DMS114 treated with DMSO at 0.1 percent for 48 hours (cell line): ENCODE data around the gene FIBIN.
A peak's percentile ranks its signal among the peaks of the same experiment; 100 is the strongest.

Experiments used
- DNase-seq: peaks from one replicate; lab custom pipeline; 2025; ENCODE audit not compliant: unreplicated experiment; lab: John Stamatoyannopoulos, UW

FIBIN gene

DNA sequence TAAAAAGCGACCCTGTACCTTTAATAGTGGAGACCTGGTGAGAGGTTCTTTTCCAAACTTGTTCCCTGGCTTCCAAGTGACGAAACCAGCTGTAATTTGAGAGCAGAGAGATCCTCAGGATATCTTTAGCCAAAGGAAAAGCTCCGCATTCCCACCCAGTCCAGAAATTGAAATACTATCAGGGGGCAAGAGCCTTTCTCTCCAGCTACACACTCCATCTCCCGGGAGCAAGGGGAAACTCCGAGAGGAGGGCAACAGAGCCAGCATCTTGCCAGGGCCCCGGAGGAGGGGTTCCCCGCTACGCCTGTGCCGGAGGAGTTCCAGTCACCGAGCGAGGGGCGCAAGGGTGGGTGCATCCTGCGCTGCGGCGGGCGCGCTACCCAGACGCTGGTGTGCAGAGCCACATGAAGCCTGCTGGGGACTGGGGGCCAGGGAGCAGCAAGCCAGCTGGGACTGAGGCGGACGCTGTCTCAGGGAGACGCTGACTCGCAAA lies at the start of gene FIBIN:
FIBIN (plus strand) TSS at position 148 of the 493 bp plus-strand sequence. CDS start 415 bp downstream, outside the sequence.
- DNase-seq, result no peak

DNA sequence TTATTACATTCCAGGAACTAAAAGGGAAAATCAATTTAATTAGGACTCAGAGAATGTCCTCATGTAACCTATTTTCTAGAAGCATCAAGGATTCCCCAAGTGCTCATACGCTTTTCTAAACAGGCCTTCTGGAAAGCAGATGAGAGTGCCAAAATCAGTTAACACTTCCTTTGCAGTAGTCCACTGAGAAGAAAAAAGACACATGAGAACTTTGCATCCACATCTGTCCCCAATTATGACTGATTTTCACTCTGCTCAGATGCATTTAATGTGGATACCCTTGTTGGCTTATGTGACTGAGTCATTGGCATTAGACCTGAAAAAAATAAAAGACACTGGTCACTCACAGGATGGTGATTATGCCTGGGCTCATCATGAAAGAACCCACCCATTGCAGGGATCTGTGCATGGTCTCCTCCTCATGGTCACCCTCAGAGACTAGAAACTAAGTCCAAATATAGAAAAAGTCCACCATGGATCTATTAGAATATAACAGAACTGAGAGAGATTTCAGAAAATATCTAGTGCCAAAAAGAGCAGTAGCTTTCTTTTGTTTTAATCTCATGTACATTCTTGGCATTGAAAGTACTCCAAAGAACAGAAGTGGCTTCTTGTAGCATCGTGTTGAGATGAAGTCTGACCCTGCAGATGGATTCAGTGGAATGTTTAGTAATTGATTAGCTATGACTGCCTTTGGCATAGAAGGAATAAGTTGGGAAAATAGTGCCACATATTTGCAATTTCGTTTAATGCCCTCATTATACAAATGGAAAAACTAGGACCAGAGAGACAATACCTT lies 48.8 kb upstream of the FIBIN start:
- DNase-seq, result no peak

DNA sequence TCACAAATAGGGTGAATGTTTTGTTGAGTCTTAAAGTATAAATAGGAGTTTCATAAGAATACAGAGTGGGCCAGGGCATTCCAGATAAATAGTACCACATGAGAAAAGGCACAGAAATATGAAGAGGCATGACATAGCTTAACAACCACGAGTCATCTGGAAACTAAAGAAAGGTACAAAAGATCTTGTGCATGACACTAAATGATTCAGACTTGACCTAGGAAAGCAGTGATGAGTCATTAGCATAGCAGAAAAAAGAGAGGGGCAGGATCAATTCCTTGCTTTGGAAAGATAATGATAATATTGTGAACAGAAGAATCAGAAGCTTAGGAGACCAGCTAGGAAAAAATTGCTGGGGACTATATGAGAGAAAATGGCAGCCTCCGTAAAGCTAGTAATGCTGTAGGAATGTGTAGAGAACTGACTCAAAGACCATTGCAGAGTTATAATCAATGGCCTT lies 47.6 kb upstream of the FIBIN start:
- DNase-seq, result no peak

DNA sequence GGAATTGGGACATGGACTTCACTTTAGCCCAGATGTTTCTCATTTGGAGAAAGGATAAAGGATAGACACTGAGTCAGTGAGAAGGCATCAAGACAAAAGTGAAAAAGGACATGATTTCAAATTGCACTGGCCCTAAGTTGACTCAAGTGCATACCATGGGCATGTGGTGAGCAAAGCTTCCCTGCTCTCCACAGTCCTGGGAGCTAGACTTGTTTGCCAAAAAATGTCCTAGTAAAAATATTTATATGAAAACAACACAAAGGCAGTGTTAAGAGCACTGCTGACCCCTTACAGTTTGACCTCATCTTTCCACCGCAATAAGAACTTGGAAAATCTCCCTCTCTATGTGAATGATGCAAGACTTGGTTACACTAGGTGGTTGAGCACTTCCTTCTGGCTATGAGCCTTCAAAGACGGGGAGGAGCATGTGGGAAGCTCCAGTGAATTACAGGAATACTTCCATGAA lies 46.5 kb upstream of the FIBIN start:
- DNase-seq, result no peak

DNA sequence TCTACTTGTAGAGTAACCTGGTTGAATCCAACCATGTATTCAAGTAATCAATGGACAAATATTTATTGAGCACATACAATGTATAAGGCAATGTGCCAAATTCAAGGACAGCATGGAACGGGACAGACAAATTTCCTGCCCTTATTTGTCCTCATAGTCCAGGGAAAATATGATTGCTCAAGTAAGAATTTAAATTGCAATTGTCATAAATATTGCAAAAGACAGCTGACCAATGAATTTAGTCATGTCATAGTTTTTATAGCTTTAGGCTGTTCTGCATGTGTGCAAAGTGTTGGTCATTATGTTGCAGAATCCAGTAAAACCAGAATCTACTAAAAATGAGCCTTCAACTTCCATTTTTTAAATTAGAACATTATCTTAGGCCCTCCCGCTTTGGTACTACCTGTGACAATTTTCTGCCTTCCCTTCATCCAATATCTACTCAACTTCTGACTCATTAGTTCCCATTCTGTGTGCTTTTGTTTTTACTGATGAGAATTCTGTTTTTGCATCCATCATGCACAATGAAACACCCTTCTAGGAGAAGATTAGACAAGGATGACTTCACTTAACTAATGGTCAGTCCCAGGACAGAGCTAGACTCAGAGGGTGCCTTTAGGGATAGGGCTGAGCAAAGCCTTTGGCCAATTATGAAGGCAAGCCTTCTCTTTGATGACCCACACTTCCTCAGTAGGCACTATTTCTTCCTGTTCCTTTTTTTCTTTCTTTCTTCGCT lies 45.8 kb upstream of the FIBIN start:
- no peak for DNase-seq

DNA sequence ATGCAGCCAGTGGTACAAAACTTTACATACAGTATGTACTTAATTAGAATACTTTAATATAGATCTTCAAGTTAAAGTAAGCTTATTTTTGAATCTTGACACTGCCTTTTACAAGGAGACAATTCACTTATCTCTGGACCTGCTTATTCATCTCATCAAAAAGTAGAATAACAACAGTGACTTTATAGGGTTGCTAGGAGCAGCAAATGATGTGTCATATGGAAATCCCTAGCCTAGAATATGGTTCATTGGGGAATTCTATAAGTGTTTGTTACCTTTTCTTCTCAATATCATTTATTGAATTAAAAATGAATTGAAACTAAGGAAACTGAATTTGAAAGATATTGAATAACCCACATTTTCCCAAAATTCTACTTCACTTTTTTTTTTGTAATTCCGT lies 45.0 kb upstream of the FIBIN start:
- no peak for DNase-seq

DNA sequence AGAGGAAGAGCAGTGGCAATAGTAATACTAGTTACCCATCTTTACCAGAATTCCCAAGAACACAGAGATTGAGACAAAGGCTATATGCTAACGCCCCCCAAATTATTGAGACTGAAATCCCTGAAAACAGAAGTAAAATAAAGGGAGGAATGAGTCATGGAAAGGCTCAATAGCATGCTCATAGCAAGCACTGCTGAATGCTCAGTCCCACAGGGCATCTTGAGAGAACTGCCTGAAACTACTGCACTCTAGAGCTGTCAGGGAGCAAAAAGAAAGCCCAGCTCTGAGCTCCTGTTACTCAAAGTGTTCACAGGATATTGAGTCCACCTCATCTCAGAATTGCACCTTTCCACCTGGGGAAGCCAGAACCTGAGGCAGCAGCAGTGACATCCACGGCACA lies 44.1 kb upstream of the FIBIN start:
- no peak for DNase-seq

DNA sequence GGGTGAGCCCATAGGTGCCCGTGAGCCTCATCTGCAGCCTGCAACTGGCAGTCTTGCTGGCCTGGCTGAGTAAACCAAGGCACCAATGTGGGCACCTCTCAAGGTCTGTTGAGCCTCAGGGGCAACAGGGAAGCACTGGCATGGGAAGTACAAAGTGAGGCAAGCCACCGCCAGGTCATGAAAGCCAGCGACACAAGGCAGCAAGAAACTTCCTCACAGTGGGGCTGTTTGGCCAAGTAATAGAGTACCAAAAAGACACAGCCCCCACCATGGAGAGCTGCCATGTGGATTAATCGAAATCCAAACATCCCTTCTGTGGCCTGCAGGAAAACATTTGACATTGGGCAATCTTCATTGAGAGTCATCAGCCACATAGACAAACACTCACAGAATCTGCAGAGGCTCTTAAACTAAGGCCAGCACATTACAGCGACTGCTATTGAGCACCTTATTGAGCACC lies 43.6 kb upstream of the FIBIN start:
- no peak for DNase-seq

DNA sequence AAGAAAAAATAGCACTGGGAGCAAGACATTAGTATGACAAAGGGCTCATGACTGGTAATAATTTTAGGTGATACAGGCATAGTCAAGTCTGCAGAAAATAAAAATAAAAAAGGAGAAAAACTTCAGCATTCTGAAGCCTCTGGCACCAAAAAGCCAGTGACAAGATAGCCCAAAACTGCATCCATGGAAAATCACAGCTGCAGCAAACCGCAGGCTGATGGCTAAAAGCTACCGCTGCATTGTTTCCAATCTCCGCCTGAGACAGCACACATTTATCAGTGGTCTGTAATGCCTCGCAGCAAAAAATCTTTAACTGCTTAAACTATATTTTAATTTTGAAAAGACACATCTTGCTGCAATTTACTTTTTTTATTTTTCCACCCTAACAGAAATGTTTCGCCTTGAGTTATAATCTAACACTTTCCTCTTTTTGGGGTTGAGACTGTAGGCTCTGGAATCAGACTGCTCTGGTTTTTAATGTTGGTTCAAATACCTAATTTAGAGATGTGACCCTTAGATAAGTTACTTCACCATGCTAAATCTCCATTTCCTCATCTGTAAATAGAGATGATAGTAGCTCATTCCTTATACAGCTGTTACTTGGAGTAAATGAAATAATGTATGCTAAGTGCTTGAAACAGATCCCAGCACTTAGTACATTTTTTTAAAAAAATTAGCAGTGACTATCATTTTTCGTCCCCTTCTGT lies 42.0 kb upstream of the FIBIN start:
- no peak for DNase-seq

DNA sequence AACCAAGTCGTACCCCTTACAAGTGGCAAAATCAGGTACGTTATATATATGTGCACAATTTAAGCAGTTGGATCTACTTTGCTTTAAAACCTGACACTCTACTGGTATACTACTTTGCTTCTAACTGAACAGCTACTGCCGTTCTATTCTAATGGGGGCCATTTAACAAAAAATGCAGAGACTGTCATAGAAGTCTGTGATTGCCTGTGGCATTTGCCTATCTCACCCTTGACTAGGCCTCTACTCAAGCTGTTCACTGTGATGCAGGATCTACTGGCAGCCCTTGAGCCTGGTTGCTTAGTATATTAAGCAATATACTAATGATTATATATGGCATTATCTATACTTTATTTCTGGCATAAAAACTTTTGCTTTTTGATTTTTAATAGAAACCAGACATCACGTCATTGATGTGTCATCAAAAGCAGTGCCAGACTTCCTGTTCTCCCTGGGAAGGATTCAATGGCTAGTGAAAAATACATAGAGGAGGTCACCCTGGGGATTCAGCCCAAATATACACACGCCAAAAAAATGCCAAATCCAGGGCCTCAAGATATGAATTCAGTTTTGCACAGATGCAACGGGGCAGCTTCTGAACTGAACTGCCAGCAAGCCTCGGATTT lies 40.0 kb upstream of the FIBIN start:
- DNase-seq, result no peak

DNA sequence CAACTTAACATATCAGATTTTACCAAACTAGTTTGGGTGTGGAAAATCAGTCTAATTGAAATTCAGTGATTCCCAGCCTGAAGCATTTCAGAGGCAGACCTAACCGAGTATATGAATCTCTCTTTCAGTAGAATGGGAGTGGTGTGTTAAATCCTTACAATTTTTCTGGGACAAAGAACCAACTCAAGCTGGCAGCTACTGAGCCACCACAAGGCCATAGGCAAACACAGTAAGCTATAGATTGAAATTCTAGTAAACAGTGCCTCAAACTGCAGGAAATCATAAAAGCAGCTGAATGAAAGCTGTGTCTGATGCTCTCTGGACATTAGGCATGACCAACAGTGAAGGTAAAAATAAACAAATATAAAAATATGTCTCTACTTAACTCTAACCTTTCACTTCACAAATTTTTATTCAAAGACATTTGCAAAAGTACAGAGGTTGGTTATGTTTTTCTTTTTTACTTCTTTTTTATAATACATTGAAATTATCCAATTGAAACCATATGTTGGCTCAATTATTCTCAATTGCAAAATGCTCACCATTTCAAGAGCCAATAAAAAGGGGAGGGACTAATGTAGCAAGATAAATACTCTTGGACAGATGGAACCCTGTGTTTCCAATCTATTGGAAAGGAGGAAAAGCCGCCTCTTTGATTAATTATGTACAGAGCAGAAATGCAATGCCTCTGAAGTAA lies 35.8 kb upstream of the FIBIN start:
- no peak for DNase-seq

DNA sequence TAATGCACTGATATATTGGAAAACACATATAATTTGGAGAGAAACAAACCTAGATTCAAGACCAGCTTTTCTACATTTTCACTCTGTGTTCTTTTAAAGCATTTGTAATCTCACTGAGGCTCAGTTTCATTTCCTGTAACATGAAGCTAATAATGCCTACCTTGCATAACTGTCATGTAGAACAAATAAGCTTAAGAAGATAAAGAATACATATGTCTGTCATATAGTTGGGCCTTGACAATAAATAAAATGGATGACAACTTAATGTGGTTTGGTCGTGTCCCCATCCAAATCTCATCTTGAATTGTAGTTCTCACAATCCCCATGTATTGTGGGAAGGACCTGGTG lies 35.2 kb upstream of the FIBIN start:
- no peak for DNase-seq

DNA sequence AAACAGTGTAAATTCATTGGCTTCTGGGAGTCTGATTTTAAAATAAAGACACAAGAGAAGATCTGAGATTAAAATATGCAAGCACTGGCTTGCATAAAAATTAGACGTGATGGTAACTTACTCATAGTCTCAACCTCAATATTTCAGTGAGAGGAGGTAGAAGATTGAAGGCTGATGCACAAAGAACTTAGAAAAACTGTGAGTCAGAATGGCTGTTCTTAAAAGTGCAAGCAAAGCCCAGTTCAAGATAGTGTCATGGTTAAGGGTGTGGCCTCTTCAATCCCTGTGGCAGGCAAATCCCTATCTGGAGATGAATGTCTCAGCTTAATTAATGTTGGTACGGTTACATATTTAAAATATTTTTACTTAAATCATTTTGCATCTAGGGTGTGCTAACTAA lies 33.6 kb upstream of the FIBIN start:
- DNase-seq, result no peak

DNA sequence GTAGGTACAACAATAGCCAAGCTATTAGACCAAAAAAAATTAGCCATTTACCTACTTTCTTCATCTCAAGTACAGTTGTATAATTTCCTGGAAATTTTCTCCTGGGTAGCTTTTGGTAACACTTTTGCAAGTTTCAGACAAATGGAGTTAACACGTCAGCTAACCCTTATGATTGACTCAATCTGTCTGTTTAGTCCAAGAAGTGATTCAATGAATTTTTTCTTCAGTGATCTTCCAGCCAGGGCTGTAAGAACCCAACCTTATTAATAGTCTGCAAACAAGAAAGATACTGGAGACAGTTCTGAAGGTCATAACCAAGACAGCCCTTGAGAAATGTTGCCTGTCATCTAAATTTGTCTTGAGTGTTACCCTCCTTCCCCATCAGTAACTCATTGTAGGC lies 30.1 kb upstream of the FIBIN start:
- no peak for DNase-seq

DNA sequence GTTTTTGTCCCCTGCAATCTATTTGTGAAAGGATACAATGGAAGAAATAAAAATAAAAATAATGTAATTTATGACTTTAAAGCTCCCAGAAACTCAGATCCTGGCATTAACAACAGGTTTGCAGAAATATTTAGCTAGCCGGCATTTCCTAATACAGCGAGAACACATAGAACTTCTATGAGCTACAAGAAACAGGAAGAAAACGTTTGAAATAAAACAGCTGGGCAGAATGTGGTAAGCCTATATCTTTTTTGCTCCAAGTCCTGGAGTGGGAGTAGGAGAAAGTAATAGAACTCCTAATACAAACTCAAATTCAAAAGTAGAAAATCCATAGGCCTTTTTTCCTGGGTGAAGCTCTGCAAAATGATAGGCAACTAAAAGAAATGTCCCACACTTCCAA lies 29.6 kb upstream of the FIBIN start:
- DNase-seq, result no peak

DNA sequence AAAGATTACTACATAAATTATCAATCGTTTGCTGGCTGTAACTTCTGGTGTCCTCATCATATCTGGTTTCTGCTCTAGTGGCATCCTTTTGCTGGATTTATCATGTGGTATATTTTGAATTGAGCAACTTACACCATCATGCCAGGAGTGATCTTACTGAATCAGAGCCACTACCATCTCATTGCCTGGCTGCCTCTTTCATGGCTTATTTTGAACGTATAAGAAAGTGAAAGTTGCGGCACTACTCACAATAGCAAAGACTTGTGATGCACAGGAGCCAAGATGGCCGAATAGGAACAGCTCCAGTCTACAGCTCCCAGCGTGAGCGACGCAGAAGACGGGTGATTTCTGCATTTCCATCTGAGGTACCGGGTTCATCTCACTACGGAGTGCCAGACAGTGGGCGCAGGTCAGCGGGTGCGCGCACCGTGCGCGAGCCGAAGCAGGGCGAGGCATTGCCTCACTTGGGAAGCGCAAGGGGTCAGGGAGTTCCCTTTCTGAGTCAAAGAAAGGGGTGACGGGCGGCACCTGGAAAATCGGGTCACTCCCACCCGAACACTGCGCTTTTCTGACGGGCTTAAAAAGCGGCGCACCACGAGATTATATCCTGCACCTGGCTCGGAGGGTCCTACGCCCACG lies 28.9 kb upstream of the FIBIN start:
- DNase-seq, result peak; percentile 25

DNA sequence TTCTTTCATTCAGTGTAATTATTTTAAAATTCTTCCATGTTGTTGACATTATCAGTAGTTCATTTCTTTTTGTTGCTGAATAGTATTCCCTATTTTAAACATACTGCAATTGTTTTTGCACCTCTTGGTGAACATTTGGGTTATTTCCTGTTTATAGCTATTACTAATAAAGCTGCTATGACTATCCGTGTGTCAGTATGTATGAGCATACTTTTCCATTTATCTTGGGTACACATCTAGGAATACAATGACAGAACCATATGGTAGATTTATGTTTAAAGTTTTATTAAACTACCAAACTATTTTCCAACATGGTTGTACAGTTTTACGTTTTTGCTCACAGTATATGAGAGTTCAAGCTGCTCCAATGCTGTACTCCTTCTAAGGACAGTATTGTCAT lies 22.0 kb upstream of the FIBIN start:
- DNase-seq, result no peak

DNA sequence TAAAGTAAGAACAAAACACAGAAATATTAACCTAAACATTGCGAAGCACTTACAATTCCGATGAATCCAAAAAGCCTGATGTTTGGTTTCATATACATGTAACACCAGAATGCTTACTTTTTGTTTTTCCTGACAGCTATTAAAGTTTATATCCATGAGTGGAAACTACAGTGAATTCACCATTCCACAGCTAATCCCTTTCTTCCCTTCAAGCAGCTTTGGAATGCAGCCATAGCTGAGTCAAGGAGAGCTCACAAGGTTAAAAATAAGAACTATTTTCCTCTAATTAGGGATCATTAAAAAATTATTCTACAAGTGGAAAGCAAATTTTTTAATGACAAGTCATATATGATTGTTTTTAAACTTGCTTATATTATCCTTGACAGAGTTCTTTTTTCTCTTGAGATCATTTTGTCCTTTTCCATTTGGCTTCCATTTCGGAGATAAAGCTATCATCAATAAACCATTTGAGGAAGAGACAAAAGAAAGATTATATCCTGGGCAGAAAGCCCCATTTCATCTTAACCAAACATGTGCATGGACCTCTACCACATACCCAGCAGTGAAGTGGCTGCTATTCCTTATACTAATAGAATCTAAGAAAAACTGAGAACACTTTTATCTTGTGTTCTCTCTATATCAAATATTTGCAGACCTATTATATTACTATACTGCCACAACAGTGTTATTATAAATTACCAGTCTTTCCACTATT lies 19.7 kb upstream of the FIBIN start:
- DNase-seq, result no peak

DNA sequence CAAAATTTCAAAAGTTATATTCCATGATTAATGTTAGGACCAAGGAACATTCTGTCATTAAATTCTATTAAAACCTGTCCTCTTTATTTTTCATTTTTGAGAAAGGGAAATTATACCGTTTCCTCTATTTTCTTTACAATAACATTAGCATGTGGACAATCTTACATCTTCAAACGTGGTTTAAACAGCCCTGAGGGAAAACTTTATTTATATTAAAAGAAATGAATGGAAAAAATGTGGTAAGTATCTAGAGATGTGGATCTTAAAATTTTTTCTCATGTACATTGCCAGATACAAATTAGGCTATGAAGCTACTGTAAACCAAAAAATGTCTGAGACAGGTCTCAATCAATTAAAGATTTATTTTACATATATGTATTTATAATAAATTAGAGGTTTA lies 18.9 kb upstream of the FIBIN start:
- no peak for DNase-seq
